ENCODE data around the gene KRT6A.
A peak's percentile ranks its signal among the peaks of the same experiment; 100 is the strongest.
"Not testable (repeated sequence)": the region's sequence is repeated elsewhere in the genome, so short reads cannot be mapped to it uniquely, and the experiment has no call there.

The KRT6A gene

DNA sequence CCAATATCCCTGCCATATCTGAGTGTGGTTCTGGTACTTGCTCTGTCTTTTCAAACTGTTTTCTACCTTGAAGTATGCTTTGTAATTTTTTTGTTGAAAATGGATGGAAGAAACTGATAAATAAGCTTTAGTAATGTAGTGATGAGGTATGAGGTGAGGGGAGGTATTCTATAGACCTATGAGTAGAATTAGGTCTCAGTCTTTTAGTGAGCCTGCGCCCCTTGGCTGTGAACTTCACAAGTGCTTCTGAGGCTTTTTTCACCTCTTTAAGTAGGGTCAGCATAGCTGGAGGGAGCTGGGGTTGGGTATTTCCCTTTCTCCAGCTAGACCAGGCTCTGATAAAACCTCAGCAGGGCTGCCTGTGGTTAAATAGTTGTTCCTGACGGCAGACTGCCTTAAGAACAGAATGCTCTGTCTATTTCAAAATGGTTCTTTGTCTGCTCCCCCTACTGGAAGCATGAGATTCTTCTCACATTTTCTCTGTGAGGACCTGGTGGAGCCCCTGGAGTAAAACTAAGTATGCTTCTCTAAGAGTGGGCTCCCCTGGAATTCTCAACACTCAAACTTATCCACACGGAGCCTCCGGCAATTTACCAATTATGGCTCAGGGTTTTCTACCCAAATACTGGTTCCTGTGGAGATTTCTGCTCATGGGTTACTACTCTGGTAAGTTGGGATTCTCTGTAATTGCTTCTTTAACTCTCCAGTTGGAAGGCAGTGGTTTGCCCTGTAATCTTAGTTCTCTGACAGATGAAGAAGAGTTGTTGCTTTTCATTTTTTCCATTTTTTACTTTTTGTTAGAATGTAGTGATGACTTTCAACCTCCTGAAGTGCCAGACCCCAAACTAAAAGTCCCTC, 14.0 kb upstream of the KRT6A start:
- DNase-seq (ENCODE audit: low spot score) (peak; percentile 70), FAIRE-seq (no peak)

DNA sequence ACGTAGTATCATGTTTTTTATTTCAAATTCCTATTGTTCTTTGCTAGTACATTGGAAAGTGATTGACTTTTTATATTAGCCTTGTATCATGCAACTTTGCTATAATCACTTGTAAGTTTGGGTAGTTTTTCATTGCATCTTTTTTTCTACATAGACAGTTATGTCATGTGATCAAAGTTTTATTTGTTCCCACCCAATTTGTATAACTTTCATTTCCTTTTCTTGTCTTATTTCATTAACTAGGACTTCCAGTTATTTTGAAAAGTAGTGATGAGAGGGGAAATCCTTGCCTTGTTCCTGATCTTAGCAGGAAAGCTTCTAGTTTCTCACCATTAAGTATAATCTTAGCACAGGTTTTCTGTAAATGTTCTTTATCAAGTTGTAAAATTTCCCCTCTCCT, 9.8 kb upstream of the KRT6A start:
- no peak for FAIRE-seq
- DNase-seq (ENCODE audit: low spot score), result no peak

DNA sequence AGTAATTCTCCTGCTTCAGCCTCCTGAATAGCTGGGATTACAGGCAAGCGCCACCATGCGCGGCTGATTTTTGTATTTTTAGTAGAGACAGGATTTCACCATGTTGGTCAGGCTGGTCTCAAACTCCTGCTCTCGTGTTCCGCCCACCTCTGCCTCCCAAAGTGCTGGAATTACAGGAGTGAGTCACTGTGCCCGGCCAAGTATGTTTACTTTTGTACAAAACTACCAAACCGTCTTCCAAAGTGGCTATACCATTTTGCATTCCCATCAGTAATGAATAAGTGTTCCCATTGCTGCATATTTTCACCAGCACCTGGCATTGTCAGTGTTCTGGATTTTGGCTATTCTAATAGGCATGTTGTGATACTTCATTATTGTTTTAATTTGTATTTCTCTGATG, 8.4 kb upstream of the KRT6A start:
- DNase-seq (ENCODE audit: low spot score), result no peak
- FAIRE-seq, result no peak

DNA sequence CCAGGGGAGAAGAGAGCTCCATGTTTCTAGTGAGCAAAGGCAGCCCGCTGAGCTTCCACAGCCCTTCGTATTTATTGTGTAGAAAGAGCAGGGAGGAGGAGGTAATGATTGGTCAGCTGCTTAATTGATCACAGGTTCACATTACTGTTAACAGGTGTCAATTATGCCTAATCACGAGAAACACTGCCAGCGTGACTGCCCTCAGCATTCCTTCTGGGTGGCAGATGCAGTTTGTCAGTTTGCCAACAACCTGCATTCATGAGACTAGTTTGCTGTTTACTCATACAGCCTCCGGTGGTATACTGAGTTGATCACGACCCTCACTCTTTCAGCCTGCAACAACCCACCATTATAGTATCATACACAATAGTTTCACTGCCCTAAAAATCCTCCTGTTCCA, 7.5 kb upstream of the KRT6A start:
- not testable (repeated sequence) for FAIRE-seq; DNase-seq (ENCODE audit: low spot score)

DNA sequence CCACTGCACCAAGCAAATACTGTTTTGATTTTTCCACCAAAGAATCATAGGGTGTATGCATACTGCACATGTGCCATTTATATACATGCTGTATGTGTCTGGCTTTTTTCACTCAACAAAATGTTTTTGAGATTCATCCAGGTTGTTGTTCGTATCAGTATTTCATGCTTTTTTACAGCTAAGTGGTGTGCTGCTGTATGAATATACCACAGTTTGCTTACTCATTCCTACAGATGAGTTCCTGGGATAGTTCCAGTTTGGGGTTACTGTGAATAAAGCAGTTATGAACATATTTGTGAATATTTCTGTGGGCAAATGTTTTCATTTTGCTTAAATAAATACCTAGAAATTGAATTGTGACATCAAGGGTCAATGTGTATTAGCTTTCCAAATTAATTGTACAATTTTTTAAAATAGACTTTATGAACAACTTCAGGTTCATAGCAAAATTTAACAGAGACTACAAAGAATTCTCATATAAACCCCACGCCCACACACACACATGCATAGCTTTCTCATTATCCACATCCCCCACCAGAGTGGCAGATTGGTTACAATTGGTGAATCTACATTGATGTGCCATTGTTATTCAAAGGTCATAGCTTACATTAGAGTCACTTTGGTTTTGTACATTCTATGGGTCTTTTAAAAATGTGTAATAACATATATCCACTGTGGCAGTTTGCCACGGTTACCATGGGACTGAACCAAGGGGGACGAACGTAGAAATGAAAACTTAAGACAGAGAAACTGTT, 6.9 kb upstream of the KRT6A start:
- DNase-seq (ENCODE audit: low spot score), result no peak
- no peak for FAIRE-seq

DNA sequence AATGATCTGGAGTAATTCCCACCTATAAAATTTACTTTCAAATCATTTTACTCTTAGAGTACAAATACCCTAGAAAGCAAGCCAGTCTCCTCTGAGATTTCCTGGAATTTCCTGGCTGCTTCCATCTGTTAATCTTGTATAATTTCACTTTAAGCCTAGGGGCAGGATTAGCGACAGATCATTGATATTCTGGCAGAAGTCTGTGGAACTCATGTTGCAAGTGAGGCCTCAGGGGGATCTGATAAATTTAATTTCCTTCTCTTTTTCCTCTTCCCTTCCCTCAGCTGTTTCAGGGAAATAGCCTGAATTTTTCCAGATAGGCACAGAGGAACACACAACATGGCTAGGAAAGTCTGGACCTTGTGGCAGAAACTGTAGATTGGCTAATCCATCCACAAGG, 5.9 kb upstream of the KRT6A start:
- no peak for FAIRE-seq
- DNase-seq (ENCODE audit: low spot score), result no peak

DNA sequence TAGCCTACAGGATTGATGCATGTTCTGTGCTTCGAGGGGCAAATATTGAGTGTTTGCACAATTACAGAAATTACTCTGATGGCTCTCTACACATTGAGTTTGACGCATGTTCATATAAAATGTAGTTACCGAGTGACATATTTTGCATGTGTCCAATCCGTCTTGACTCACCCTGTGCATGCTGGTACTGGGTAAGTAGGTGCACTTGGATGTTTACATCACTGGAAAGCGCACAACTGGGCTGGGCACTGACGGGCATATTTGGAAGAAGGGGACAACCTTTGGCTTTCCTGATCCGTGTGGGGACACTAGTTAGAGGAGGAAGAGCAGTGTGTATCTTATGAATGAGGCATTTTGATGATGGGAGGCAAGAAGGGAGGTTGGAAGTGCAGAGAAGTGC, 4.9 kb upstream of the KRT6A start:
- DNase-seq (ENCODE audit: low spot score) (no peak), FAIRE-seq (peak; percentile 9)

DNA sequence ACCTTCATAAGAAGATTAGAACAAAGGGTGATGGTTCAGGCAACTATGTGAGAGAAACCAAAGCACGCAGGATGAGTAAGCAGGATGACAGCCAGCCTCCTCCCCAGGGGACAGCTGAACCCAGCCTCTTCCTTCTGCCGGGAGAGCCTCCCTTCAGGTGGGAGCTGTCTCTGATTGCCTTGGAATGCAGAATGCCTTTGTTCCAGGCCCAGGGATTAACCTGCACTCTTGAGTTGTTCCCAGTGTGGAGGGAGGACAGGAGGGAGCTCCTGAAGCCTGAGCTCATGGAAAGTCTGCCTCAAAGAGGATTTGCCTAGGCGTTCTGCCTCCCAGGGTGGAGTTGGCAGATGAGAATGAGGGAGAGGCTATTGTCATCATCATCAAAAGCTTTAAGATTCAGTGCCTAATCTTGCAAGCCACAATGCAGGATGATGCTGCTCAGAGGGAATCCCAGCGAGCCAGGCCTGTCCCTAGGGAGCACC, 3.6 kb upstream of the KRT6A start:
- FAIRE-seq (no peak), DNase-seq (ENCODE audit: low spot score) (peak; percentile 91)

DNA sequence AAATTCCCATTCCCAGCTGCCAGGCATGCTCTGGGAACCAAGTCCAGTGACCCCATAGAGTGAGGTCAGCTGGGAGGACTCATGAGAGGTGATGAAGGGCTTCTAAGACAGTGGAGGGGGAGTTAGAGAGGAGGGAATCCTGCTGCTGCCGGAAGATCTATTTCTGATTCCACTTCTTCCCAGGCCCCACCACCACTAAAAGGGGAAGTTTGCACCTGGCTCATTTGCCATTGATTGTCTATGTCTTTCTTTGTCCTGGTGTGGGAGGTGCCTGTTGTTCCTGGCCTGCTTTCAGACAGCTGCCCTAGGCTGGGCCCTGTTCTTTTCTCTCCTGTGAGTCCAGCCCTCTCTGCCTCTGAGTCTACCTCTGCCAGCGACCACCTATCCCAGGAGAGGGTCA, 3.0 kb upstream of the KRT6A start:
- DNase-seq (ENCODE audit: low spot score), result peak; percentile 55
- FAIRE-seq, result no peak

DNA sequence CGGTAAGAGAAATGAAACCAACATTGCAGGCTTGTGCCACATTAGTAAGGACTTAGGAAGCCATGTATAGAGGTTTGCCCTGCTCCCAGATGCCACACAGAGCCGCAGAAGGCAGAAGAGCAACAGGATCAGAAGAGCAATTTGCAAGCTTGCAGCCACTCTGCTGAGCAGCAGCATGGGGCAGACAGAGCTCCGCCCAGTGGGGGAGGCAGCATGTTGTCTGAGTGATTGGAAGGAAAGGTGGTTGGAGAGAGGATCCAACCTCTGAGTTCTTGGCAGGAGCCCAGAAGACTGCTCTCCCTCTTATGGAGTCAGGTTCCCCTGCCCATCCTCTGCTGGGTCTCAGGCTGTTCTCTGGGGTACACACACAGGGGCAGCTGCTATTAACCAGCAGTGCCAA, 2.3 kb upstream of the KRT6A start:
- DNase-seq (ENCODE audit: low spot score) (peak; percentile 75), FAIRE-seq (no peak)

DNA sequence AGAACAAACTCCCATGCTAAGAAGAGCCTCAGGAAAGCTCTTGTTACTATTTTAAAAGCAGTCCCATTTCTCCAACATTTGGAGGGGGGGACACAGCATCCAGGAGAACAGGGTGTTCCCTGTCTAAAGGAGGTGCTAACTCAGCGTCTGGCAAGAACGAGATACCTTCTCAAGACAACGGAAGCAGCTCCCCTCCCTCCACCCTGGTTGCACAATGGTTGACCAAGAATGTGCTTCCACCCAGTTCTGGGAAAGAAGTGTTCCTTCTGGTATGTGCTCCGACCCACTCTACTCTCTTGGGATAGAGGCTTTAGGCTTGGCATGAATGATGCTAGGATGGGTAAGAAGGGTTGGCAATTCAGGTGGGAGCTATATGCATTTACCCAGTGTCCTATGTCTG, 1.5 kb upstream of the KRT6A start:
- FAIRE-seq (no peak), DNase-seq (ENCODE audit: low spot score) (peak; percentile 49)

DNA sequence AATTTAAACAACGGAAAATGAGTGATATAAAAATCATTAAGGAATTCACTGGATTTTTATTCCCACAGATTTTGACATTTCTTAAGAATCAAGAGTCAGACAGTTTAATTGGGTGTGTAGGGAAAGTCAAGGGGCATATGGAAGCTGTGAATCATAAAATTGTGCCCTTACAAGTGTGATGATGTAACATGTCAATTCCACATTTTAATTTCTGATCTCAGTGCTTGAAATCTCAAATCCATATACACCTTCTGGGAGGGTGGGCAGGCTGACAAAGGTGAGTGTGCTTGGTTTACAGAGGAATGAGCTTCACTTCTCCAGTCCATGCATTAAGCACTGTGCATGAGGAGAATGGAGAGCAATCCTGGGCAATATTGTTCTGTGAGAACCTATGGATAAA, 1.0 kb upstream of the KRT6A start:
- DNase-seq (ENCODE audit: low spot score), result no peak
- FAIRE-seq, result peak; percentile 56

DNA sequence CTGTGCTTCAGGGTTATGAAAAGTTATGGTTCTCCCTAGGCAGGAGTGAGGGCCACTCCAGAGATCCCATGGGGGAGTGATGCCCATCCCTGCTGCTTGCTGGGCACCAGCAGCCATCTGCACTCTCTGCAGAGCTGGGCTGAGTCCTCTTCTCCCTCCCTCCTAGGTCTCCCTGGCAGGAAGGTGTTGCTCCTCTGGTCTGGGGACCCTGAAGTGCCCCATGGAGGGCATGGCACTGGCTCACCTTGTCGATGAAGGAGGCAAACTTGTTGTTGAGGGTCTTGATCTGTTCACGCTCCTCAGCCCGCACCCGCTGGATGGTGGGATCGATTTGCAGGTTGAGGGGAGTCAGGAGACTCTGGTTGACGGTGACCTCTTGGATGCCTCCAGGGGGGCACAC, 652 bp downstream of the KRT6A start:
- not testable (repeated sequence) for FAIRE-seq; DNase-seq (ENCODE audit: low spot score)

DNA sequence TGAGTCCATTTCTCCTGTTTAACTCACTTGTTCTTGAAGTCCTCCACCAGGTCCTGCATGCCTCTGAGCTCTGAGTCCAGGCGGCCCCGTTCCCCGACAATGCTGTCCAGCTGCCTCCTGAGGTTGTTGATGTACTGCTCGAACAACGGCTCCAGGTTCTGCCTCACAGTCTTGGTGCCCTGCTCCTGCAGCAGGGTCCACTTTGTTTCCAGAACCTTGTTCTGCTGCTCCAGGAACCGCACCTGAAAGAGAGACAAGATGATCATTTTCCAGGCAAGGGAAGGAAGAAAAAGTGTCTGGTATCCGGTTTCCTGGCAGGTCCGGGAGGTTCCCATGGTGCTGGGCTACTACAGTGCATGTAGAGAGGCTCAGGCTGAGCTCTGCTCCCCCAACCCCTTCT, 1.6 kb downstream of the KRT6A start:
- not testable (repeated sequence) for DNase-seq (ENCODE audit: low spot score); FAIRE-seq

DNA sequence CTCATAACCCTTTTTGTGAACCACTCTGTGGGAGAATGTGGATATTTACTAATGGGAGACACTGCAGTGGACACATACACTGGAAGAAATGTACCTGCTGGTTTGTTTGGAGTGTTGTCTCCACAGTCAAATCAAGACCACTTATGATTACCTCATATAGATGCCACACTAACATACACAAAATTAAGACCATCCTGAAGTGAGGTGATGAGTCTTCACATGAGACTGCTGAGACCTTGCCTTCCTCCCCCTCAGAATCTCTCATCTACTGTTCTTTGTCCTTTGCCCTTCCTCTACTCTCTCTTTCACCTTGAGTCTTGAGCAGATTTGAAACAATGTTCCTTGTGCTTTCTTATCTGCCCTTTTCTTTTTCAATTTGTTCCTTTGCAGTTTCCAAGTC, 4.3 kb downstream of the KRT6A start:
- FAIRE-seq, result no peak
- DNase-seq (ENCODE audit: low spot score), result no peak

DNA sequence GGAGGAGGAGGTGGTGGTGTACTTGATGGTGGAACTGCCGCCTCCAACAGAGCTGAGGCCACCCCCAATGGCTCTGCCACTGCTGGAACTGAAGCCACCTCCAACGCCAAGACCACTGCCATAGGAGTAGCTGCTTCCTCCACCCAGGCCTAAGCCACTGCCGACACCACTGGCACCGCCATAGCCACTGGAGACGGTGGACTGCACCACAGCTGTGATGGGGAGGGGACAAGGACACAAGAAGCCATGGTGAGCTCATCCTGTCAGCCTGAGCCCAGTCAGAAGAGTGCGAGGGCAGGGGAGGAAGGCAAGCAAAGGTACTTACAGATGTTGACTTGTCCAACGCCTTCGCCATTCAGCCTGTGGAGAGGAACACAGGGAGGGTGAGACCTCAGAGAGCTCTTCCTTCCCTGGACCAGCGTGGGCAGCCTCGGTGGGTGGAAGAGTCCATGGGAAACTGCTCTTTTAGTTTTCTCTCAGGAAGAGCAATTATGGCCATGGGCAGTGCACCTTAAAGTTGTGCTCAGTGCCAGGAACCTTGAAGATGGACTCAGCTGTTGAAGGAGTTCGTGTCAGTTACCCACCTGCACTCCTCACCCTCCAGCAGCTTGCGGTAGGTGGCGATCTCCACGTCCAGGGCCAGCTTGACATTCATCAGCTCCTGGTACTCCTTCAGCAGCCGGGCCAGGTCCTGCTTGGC, 5.2 kb downstream of the KRT6A start:
- not testable (repeated sequence) for DNase-seq (ENCODE audit: low spot score)
- FAIRE-seq, result peak; percentile 17

DNA sequence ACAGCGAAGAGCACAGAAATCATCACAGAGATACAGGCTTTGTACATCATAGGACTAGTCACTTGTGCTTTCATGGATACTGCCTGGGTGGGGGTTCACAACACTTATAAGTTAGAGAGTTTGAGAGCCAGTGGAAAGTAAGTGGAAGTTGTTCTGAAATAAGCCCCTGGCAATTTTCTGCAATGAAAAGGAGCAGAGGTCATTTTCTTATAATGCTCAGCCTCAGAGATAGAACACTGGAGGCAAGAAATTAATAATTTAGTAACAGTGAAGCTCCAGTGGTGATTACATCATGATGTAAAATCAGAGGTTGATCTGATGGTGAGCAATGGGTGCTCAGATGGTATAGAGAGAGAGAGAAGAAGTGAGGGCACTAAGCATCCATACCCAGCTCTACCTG, 5.8 kb downstream of the KRT6A start:
- FAIRE-seq, result no peak
- DNase-seq (ENCODE audit: low spot score), result no peak

DNA sequence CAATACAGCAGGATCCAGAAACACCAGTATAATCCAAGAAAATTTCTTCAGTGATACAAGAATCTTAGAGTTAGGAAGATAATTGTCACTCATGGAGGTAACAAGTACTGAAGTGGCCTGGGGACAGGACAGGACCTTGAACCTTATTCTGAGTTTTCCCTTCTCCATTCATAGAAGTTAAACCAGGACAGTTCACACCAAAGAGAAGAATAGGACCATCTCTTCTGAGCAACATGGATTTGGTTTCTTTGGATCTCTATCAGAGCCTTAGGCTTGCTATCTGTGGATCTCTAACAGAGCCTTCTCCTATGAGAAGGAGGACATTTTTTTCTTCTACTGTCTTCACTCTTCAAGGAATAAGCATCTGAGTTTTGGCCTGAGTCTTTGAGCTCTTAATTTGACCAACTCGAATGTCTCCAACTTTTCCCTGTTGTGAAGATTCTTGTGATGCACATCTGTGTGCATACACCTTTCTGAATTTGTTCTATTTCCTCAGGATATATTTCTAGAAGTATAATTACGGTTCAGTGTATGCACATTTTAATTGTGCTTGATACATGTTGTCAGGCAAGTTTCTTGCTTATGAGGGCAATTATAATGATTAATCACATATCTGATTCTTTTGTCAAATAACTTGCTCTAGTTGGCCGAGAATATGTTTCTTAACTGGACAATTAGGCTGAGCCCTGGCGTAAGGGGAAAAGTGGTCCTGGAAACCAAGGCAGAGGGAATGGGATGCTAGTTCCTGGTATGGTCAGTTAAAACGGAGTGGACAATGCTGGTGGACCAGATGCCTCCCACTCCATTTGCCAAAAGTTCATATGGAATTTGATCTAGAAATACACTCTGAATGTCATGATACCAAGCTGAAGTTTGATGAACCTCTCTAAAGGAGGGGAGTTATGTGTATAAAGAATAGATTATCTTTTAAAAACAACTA, 6.6 kb downstream of the KRT6A start:
- no peak for DNase-seq (ENCODE audit: low spot score)
- FAIRE-seq, result no peak

DNA sequence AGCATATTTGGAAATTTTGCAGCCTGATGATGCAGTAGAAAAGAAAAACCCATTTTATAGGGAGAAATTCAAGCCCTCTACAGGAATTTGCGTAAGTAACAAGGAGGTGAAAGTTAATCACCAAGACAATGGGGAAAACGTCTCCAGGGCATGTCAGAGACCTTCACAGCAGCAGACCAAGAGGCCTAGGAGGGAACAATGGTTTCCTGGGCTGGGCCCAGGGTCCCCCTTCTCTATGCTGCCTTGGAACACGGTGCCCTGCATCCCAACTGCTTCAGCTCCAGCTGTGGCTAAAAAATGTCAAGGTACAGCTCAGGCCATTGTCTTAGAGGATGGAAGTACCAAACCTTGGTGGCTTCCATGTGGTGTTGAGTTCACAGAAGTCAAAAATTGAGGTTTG, 13.0 kb downstream of the KRT6A start:
- DNase-seq (ENCODE audit: low spot score) (no peak), FAIRE-seq (no peak)

DNA sequence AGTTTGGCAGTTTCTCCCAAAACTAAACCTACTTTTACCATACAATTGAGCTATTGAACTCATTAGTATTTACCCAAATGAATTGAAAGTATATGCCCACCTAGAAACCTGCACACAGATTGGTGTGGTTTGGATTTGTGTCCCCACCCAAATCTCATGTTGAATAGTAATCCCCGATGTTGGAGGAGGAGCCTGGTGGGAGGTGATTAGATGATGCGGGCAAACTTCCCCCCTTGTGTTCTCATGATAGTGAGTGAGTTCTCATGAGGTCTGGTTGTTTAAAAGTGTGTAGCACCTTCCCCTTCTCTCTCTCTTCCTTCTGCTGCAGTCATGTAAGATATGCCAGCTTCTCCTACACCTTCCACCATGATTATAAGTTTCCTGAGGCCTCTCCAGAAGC, 15.4 kb downstream of the KRT6A start:
- FAIRE-seq (no peak), DNase-seq (ENCODE audit: low spot score) (no peak)

DNA sequence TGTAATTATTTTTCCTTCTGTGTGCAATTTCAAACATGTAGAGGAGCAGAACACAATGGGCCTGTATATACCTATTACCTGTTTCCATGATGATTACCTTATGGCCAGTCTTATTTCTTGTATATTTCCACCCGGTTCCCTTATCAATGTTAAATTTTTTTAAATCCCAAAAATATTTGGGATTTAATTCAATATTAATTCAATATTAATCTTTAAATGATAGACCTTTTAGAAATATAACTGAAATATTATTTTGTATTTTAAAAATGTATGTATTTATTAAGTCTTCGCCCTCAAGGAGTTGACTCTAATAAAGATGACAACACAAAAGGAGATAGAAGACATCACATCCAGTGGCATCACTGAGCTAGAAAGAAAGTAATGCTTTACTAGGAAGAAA, 18.8 kb downstream of the KRT6A start:
- no peak for FAIRE-seq

More for the DNA sequence above, 18.8 kb downstream of the KRT6A start:
- DNase-seq (ENCODE audit: low spot score), result no peak
